GM21367 (cell line): Measurements from ENCODE around the gene CELF2.

Experiments
- ATAC-seq: cut with Tn5 transposase; IDR thresholded peaks from one replicate; pipeline ENCODE4 v1.9.1; 2021; ENCODE audit not compliant: unreplicated experiment

The CELF2 gene

DNA sequence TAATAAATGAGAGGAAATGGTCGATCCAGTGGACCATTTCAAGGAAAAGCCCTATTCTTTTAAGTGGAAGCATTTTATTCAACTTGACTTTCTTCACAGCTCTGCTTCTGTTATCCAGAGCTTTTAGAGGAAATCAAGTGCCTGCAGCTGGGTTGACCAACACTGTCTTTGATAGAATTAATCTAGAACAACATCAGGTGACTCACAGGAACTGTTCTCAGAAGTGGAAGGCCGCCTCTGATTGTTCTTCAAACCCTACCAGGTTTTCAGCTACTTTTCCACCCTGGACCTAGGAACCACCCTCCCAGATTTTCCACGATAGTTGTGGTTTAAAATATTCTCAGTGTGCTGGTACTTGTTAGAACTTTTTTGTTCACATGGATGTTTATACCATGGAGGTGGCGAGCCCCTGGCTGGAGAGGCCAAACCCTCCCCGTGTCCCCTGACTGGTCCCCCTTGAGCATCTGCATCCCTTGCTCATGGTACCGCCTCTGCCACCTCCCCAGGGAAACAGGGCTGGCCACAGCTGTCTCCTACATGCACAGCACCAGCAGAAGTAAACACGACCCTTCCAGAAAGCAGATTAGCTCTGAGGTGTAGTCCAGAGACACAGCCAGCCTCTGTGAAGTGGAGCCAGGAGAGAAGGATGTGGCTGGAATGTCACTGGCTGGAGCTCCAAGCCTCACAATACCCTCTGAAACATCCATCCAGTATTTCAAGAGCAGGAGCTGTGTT is 300.4 kb downstream of the CELF2 start:
- no peak for ATAC-seq

DNA sequence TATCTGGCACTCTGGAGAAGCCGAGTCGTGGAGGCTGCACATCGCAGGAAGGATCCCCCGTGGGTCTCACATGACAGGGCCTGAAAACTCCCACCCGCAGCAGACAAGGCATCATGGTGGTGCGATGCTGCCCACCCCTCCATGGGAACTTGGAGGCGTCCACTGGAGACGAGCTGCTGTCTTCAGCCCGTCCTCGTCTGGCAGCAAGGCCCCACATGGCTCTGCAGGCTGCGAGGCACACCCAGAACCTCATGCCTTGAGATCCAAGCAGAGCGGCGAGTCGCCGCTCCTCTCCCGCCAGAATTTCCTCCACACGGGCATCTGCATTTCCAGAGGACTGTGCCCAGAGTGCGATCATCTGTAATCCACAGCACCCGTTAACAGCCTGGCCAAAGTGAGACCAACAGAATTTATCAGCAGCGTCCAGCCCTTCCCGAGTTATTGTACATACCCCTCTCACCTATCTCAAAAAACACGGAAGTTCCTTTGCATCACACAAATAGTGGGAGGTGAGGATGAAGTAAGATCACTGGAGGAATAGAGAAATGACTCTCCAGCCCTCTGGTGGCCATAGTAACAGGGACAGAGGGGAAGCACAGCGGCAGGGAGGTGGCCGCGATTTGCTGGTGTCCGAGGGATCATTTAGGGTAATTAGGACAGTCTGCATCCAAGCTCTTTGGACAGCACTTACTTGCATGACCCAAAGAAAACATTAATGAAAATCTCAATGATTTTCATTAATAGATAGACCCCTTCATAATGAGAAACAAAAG is 301.3 kb downstream of the CELF2 start:
- ATAC-seq = no peak

- ATAC-seq = no peak
These were observed 302.4 kb downstream of the CELF2 start for GRCh38 chr10:11319990-11320602.

- ATAC-seq = no peak
These were observed 303.3 kb downstream of the CELF2 start for GRCh38 chr10:11320809-11321520.

DNA sequence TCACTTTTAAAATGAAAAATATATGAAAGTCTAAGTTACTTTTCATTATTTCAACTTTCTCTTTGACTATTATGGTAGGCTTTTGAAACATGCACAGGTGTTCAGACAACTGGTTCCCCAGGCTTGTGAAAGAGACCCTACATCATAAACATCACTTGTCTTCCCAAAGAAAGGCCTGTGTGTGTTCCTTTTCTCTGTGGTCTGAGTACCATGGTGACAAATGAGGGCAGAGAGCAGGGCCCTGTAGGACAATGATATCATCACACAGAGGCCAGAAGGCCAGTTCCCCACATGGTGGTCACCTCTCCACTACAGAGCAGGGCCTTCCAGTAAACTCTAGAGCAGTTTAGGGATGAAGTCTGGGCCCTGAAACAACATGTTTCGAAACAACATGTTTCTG is 305.0 kb downstream of the CELF2 start:
- ATAC-seq = no peak

DNA sequence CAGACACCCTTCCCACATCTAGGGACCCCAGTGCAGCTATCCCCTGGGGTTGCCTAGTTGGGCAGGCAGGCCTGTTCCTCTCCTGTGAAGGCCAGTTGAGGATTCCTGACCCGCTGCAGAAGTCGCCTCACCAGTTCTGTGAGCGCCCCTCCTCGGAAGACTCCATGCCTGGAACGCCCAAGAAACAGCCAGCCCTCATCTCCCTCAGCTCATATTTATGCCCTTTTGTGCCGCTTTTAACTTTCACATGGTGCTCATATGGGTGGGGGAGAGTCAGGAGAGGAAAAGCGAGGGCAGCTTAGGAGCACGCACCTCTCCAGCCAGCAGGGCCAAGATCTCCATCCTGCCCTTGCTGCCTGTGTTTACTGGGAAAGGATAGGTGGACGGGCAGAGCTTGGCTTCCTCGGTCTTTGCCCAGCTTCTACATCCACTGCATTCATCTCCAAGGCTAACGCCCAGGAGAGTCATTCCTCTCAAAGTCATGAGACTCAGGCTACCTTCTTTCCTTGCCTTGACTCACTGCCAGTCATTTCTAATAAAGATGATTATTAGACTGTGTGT is 307.2 kb downstream of the CELF2 start:
- ATAC-seq = no peak

- ATAC-seq = no peak
These were observed 308.1 kb downstream of the CELF2 start for GRCh38 chr10:11325817-11326216.

GRCh38 chr10:11326241-11326640 is 308.6 kb downstream of the CELF2 start:
- no peak for ATAC-seq

DNA sequence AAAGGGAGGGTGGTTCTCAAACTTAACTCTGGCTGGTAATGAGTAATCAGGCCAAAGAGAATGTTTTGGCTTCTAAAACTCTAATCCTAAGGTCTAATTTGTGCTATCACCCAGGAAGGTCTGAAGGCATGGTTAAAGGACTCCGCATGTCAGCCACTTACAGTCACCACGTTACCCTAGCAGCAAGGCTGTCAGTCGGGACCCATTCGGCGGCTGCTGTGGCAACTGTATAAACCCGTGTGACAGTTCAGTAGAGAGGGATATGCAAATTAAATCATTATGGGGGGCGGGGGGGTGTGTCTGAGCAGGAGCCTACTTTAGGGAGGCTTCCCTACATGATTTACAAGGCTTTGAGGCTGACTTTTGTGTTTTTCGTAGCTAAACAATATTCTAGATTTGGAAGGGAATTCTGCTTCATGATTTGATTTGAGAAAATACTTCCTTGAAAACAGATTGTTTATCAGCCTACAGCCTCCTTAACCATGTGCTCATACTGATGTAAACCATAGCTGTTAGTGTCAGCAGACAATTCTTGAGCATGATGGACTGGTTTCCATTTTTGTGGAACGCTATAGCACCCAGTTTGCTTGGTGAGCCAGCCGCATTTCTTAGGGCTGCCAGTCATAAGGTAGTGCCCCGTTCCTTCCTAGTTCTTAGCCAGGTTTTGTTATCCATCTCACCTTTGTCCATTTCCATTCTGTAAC is 309.4 kb downstream of the CELF2 start:
- no peak for ATAC-seq

DNA sequence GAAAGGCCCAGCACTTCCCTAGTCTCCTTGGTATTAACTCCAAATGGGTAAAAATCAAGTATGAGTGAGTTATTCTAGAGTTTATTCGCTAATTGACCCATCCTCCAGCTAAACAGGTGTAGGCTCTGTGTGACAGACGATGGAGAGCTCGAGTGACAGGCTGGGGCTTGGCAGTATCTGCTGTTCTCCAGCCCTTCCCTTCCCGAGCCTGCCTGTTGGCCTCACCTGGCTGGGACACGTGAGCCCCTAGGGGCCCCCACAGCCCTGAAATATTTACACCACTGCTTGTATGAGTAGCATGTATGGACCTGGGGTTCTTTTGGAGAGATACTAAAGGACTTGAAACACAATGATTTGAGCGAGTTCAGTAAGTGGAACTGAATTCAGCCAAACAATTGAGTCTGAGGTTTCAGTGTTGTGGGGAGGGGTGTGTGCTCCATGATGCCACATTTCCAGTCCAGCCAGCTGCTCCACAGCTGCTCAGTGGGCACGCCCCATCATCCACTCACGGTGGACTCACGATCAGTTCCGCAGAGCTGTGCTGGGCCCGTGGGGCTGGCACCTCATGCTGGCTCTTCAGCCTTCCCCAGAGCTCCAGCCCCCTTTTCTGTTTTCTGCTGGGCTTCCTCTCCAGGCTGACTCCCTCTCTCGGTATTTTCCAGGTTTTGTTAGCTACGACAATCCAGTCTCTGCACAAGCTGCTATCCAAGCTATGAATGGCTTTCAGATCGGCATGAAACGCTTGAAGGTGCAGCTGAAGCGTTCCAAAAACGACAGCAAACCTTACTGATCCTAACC is 310.8 kb downstream of the CELF2 start:
- no peak for ATAC-seq

DNA sequence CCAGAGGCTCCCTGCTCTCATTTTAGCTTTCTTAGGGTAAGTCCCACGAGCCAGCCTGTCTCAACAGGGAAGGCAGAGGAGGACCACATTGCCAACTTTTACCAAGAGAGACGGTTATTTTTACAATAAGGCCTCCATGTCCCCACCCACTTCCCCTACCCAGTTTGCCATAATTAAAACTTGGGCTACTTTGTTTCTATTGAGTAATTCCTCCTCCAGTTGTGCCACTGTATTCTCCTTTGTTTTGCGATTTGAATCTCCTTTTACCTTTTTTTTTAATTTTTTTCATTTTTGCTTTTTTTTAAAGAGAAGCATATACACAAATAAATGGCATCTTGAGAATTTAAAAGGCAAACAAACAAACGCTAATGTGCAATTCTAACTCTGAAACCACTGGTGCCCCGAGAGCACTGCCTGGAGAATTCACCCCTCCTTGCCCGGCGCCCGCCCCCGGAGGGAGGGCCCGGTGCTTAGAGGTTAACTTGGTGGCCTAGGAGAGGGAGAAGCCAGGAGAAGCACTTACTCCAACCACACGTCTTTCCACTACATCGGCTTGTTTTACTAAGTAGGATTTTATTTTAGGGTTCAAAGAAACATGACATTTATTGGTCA is 311.5 kb downstream of the CELF2 start:
- ATAC-seq = no peak

GRCh38 chr10:11330383-11331045 is 312.8 kb downstream of the CELF2 start:
- no peak for ATAC-seq

DNA sequence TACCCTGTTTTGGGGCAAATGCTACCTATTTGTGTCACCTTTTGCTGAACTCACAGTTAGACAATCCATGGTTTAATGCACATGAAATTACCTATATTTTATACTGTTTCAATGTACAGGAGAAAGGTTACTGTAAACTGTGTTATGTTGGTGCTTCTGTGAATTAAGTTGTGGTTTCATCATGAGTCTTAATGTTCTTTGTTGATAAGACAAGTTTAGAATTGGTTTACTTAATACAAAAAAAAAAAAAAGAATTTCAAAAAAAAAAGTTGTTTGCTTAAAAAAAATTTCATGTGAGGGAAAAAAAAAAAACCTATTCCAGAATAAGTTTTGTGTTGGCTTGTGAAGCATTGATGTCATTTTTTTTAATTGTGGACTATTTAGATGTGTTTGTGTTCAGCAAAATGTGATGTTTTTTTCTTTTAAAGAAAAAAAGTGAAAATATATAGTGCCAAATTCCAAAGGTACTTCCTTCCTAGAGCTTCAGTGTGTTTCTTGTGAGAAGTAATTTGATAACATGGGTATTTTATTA is 313.4 kb downstream of the CELF2 start:
- ATAC-seq = no peak

GRCh38 chr10:11331726-11332125 is 314.1 kb downstream of the CELF2 start:
- no peak for ATAC-seq

DNA sequence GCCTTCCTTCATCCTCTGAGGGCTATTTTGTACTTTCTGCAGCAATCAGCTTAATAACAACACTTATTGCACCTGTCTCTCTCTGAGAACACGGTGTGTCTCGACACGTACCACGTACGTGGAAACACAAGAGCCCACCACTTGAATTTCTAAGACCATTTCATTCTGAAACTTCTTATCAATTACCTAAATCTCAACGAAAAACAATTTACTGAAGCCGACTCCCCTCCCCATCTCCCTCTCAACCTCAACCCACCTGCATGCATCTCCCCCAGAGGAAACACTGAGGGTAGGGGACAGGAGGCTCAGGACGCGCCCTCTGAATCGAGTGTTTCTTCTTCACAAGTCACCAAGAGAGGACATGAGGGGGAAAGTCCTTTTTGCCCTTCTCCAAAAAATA is 315.2 kb downstream of the CELF2 start:
- ATAC-seq = no peak

DNA sequence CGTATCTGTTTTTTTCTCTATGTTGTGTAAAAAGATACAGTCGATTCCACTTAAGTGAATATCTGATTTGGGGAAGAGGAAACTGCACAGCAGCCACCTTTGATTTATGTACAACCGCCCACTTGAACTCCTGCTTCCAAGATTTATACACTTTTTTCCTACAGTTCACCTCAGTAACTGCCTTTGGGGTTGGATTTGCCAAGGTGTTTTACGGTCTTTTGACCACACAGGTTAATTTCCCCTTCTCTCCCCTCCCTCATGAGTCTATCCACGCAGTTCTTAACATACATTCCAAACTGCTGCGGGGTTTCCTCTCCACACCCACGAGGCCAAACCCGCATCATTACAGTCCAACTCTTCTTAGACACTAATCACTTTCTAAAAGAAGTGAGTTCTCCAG is 316.8 kb downstream of the CELF2 start:
- ATAC-seq = no peak

DNA sequence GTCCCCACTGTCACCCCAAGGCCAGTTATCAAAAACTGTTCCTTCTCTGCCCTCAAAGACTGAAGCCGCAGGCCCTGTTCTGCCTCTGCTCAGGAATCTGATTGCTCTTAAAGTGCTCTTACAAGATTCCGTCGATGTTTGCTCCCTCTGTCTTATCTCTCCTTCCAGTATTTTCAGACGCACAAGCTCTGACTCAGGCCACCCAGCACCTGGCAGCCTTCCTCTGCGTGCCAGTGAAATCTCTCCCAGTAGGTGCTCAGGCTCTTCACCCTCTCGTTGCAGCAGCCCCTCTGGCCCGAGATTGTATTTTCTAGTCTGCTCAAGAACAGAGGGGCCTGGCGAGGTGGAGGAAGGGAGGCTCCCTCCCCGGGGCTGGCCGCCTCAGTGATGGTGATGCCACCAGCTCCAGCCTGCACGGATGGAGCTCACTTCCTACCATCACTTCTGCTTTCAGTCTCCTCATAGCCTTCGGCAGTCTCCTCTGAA is 317.5 kb downstream of the CELF2 start:
- ATAC-seq = no peak

DNA sequence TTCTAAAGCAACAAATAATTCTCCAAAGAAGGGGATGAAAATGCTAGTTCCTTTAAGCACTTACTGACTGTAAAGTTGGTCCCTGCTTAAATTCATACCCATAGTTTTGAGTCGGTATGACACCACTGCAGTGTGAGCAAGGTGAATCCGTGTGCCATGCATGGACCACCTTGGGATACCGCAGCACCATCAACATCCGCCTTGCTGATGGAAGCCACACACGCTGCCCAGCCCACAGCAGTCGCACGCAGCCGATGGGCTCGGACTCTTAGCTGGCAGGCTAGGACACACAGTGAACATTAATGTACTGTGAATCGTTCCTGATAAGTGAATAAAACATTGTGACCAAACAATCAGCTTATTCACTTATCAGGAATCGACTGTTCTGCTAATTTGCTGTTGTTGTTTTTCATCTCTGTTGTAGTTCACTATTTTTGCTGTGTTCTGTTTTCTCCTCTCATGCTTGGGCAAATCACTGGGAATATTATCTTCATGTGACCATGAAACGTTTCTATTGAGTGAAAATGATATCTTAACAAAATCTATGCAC is 318.3 kb downstream of the CELF2 start:
- no peak for ATAC-seq
